Measurements from ENCODE around the gene ITPRID2.

ITPRID2 gene

GRCh38 chr2:181859803-181860202 lies 31.7 kb upstream of the ITPRID2 start:
- H3K9ac ChIP-seq (ENCODE audit: low read length): no peak overlapping the region
- H3K27me3 ChIP-seq (ENCODE audit: low read length): no peaks in the 10 kb centered on the region
- no peak overlapping the region for H3K27ac ChIP-seq (ENCODE audit: low read depth, low read length)
- no peaks in the 10 kb centered on the region for H3K79me2 ChIP-seq (ENCODE audit: insufficient read depth, low read length)
- TF ChIP-seq CTCF (IDR thresholded peaks at IDR 0.05; ENCODE audit: insufficient read depth, low read length, poor library complexity, severe bottlenecking) (no peak), EZH2phosphoT487 (conservative IDR thresholded peaks at IDR 0.05; ENCODE audit: low read length) (no peak)
- H3K9me3 ChIP-seq (ENCODE audit: insufficient read depth, low read length): no peaks in the 10 kb centered on the region
- no peaks in the 10 kb centered on the region for H4K20me1 ChIP-seq (ENCODE audit: low read depth, low read length)
- H3K9me2 ChIP-seq (replicated peaks; ENCODE audit: insufficient read depth, low read length): no peaks in the 10 kb centered on the region
- H3K36me3 ChIP-seq (ENCODE audit: low read length): no peaks in the 10 kb centered on the region
- H2AFZ ChIP-seq (ENCODE audit: low read depth, low read length, severe bottlenecking): no peak overlapping the region
- H3F3A ChIP-seq (ENCODE audit: insufficient read depth): no peaks in the 10 kb centered on the region
- no peak overlapping the region for H3K4me2 ChIP-seq (ENCODE audit: low read depth, low read length, poor library complexity, severe bottlenecking)
- H3K4me3 ChIP-seq (ENCODE audit: insufficient read depth, low read length, poor library complexity, severe bottlenecking): no peak overlapping the region

DNA sequence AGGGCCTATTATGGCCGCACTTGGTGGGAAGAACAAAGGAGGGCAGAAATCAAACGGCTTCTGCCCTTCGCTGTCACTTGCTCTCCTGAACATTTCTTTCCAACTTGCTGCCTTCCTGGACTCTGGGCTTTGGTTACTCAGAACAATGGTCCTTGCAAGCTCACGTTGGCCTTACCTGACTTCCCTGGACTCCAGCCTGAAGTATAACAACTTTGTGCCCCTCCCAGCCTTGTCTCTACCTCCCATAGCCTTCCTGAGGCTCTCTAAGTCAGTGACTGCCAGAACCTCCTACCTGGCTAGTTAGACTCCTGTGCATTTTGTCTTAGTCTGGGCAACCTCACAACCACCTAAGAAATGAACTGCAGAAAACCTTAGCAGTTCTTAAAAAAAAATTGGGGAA lies 30.2 kb upstream of the ITPRID2 start:
- H3K4me3 ChIP-seq (ENCODE audit: insufficient read depth, low read length, poor library complexity, severe bottlenecking): no peak overlapping the region
- H3K79me2 ChIP-seq (ENCODE audit: insufficient read depth, low read length): no peaks in the 10 kb centered on the region
- no peaks in the 10 kb centered on the region for H4K20me1 ChIP-seq (ENCODE audit: low read depth, low read length)
- no peak overlapping the region for H3K9ac ChIP-seq (ENCODE audit: low read length)
- no peaks in the 10 kb centered on the region for H3K9me2 ChIP-seq (replicated peaks; ENCODE audit: insufficient read depth, low read length)
- no peak overlapping the region for H3K4me2 ChIP-seq (ENCODE audit: low read depth, low read length, poor library complexity, severe bottlenecking)
- H3K36me3 ChIP-seq (ENCODE audit: low read length): no peaks in the 10 kb centered on the region
- H3K9me3 ChIP-seq (ENCODE audit: insufficient read depth, low read length): no peaks in the 10 kb centered on the region
- no peak overlapping the region for H2AFZ ChIP-seq (ENCODE audit: low read depth, low read length, severe bottlenecking)
- H3F3A ChIP-seq (ENCODE audit: insufficient read depth): no peaks in the 10 kb centered on the region
- no peaks in the 10 kb centered on the region for H3K27me3 ChIP-seq (ENCODE audit: low read length)
- H3K27ac ChIP-seq (ENCODE audit: low read depth, low read length): no peak overlapping the region
- TF ChIP-seq CTCF (IDR thresholded peaks at IDR 0.05; ENCODE audit: insufficient read depth, low read length, poor library complexity, severe bottlenecking): no peak
- no peak for TF ChIP-seq EZH2phosphoT487 (conservative IDR thresholded peaks at IDR 0.05; ENCODE audit: low read length)

- H3K4me3 ChIP-seq (ENCODE audit: insufficient read depth, low read length, poor library complexity, severe bottlenecking): no peak overlapping the region
- H3F3A ChIP-seq (ENCODE audit: insufficient read depth): no peaks in the 10 kb centered on the region
- H3K36me3 ChIP-seq (ENCODE audit: low read length): no peaks in the 10 kb centered on the region
- no peak overlapping the region for H3K9ac ChIP-seq (ENCODE audit: low read length)
- H3K9me2 ChIP-seq (replicated peaks; ENCODE audit: insufficient read depth, low read length): no peaks in the 10 kb centered on the region
- TF ChIP-seq EZH2phosphoT487 (conservative IDR thresholded peaks at IDR 0.05; ENCODE audit: low read length) (no peak), CTCF (IDR thresholded peaks at IDR 0.05; ENCODE audit: insufficient read depth, low read length, poor library complexity, severe bottlenecking) (no peak)
- no peak overlapping the region for H3K27ac ChIP-seq (ENCODE audit: low read depth, low read length)
- no peaks in the 10 kb centered on the region for H4K20me1 ChIP-seq (ENCODE audit: low read depth, low read length)
- H2AFZ ChIP-seq (ENCODE audit: low read depth, low read length, severe bottlenecking): no peak overlapping the region
- no peak overlapping the region for H3K4me2 ChIP-seq (ENCODE audit: low read depth, low read length, poor library complexity, severe bottlenecking)
- no peaks in the 10 kb centered on the region for H3K9me3 ChIP-seq (ENCODE audit: insufficient read depth, low read length)
- H3K79me2 ChIP-seq (ENCODE audit: insufficient read depth, low read length): no peaks in the 10 kb centered on the region
- H3K27me3 ChIP-seq (ENCODE audit: low read length): no peaks in the 10 kb centered on the region
These were observed 28.8 kb upstream of the ITPRID2 start for GRCh38 chr2:181862583-181863281.

All from SU-DHL-6 (cell line).